ENCODE measurements around the gene PFDN4.

The PFDN4 gene

DNA sequence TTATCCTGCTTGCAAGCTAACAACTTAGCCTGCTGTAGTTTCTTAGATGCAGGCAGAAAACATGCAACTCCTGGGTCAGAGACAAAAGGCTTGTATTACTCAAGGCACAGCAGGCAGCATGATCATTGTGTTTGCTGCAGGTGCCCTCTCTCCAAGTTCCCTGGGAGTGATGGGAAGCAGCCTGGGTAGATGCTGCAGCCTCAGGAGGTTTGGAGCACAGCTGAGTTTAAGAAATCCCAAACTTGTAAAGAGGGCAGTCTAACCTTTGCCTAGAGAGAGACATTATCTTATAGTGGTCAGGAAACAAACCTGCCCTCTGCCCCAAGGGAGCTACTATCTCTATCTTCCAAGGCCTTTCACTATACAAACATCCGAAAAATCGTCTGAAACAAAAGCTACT is 61.1 kb downstream of the PFDN4 start:
- DNase-seq (ENCODE audit: low read depth), result no peak

All from amniotic epithelial cell (primary cell).